Upper lobe of left lung (tissue), 6 donors: Measurements from ENCODE around the gene EML2. TPM values are rescaled to one million over a fixed set of nuclear protein-coding genes. Genes with fewer than 3 reads are reported as not detected.

ENCODE experiments used
- ATAC-seq, 2 donors: fragments of 200-7000 bp; cut with Tn5 transposase; one replicate each; pipeline ENCODE4 v1.9.1; 2022; ENCODE audit warnings: mild to moderate bottlenecking in 2 of 2, moderate library complexity in 2 of 2; ENCODE audit not compliant: low FRiP score in 2 of 2
- DNase-seq, 2 donors: peaks; one replicate each; pipeline ENCODE4 v3.0.0-alpha.2; 2019 to 2020
- H3K27ac ChIP-seq, 4 donors: fragments of 200-600 bp; sonication (generic); one replicate each; pipeline ENCODE4 v1.5.1; 2016 to 2019
- H3K27me3 ChIP-seq, 4 donors: fragments of 200-600 bp; sonication (generic); one replicate each; pipeline ENCODE4 v1.5.1; 2017 to 2019
- H3K36me3 ChIP-seq, 4 donors: fragments of 200-600 bp; sonication (generic); one replicate each; pipeline ENCODE4 v1.5.1; 2016 to 2019
- H3K4me1 ChIP-seq, 4 donors: fragments of 200-600 bp; sonication (generic); one replicate each; pipeline ENCODE4 v1.5.1; 2018 to 2019
- H3K4me3 ChIP-seq, 4 donors: fragments of 200-600 bp; sonication (generic); one replicate each; pipeline ENCODE4 v1.5.1; 2017 to 2019; ENCODE audit warnings: mild to moderate bottlenecking in 2 of 4, moderate library complexity in 1 of 4
- H3K9me3 ChIP-seq, 4 donors: fragments of 200-600 bp; sonication (generic); one replicate each; pipeline ENCODE4 v1.5.1; 2018 to 2019
- CTCF ChIP-seq, 6 experiments: fragments of 450-650 bp in 4 of 6; fragments of 200-600 bp in 2 of 6; sonication (generic) in 2 of 6; IDR thresholded peaks; one replicate each; pipeline ENCODE4 v1.5.1; 2016 to 2019; ENCODE audit warnings: antibody characterized with exemption in 6 of 6
- EP300 ChIP-seq, 4 donors: sonication (generic); formaldehyde crosslinking; IDR thresholded peaks; one replicate each; pipeline ENCODE4 v1.5.1; 2017; ENCODE audit warnings: antibody characterized with exemption in 4 of 4, control low read depth in 2 of 4
- POLR2A ChIP-seq, 4 donors: fragments of 450-650 bp; IDR thresholded peaks; one replicate each; pipeline ENCODE4 v1.5.1; 2016 to 2017; ENCODE audit warnings: antibody characterized with exemption in 4 of 4, mild to moderate bottlenecking in 2 of 4
- POLR2AphosphoS5 ChIP-seq, 2 donors: sonication (generic); formaldehyde crosslinking; IDR thresholded peaks; one replicate each; pipeline ENCODE4 v1.5.1; 2017; ENCODE audit warnings: antibody characterized with exemption in 2 of 2
- WGBS, 2 donors: methylation state at CpG; one replicate each; pipeline ENCODE4 v1.1.5; 2017 to 2018; 5-methylcytosine and 5-hydroxymethylcytosine counted together
- total RNA-seq, 6 donors: library from RNA; depleted of rRNA in 4 of 6; stranded (reverse); fragments of >200 nt in 4 of 6; gene quantifications; one replicate each; pipeline versions ENCODE4 v1.1.0 to v1.2.1, GENCODE V29; 2016 to 2021
- donor health status: DM: no; HTN: no; CAD: no; lungs with moderate emphysema.
- donor health status: DM: no; HTN: yes; CAD: no; lungs with severe emphysema.

EML2 gene
- total RNA-seq, 6 donors from 2014 or later, result 34.1 to 70.2 (median 48.2) TPM

DNA sequence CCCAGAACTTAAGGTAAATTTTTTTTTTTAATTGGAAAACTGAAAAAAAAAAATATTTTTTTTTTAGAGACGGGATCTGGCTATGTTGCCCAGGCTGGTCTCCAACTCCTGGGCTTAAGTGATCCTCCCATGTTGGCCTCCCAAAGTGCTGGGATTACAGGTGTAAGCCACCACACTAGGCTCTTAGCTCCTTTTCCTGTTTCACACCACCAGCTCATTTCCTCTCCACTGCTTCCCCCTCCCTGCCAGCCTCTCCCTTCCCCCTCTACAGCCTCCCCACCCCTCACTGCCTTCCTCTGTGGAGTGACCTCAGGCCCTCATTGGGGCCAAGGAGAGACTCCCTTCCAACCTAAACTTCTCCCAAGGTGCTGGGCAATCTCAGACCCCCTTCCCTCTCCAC, 24.6 kb upstream of the EML2 start:
- ATAC-seq (no peak), DNase-seq (no peak)
- H3K9me3 ChIP-seq, result no peaks in the 10 kb centered on the region
- no peak overlapping the region for H3K4me3 ChIP-seq
- no peak for TF ChIP-seq POLR2AphosphoS5 (IDR thresholded peaks at IDR 0.05)
- no peak for TF ChIP-seq CTCF (IDR thresholded peaks at IDR 0.05)
- no peak for TF ChIP-seq EP300 (IDR thresholded peaks at IDR 0.05)
- no peak for TF ChIP-seq POLR2A (IDR thresholded peaks at IDR 0.05)
- no peak overlapping the region for H3K27ac ChIP-seq
- H3K27me3 ChIP-seq, result peaks cover 0 to 14% (median 1%) of the 10 kb centered on the region in 4 donors
- H3K4me1 ChIP-seq, result peaks cover 10 to 14% (median 12%) of the 10 kb centered on the region in 4 donors
- 91 to 100% methylated on average over 1 of the region's 1 CpG for WGBS, 2 donors
- no peaks in the 10 kb centered on the region for H3K36me3 ChIP-seq

- DNase-seq, result no peak
- Histone ChIP-seq H3K4me3 (no peak overlapping the region), H3K36me3 (no peaks in the 10 kb centered on the region), H3K4me1 (no peaks in the 10 kb centered on the region), H3K27ac (no peak overlapping the region), H3K9me3 (no peaks in the 10 kb centered on the region), H3K27me3 (no peaks in the 10 kb centered on the region)
- no peak for ATAC-seq
- no peak for TF ChIP-seq POLR2A (IDR thresholded peaks at IDR 0.05)
- no peak for TF ChIP-seq CTCF (IDR thresholded peaks at IDR 0.05)
- TF ChIP-seq EP300 (IDR thresholded peaks at IDR 0.05), result no peak
- no peak for TF ChIP-seq POLR2AphosphoS5 (IDR thresholded peaks at IDR 0.05)
- 43 to 49% methylated on average over 7 to 8 of the region's 8 CpGs for WGBS, 2 donors
These were observed 21.4 kb upstream of the EML2 start for GRCh38 chr19:45660636-45661035.

- H3K27me3 ChIP-seq, result no peaks in the 10 kb centered on the region
- H3K9me3 ChIP-seq, result no peaks in the 10 kb centered on the region
- no peak for DNase-seq
- H3K27ac ChIP-seq, result no peak overlapping the region
- no peak overlapping the region for H3K4me3 ChIP-seq
- no peaks in the 10 kb centered on the region for H3K4me1 ChIP-seq
- WGBS, 2 donors, result 67 to 74% methylated on average over 6 of the region's 6 CpGs
- ATAC-seq, result peak in 1 of 2 donors; percentile 24
- TF ChIP-seq POLR2A (IDR thresholded peaks at IDR 0.05) (no peak), EP300 (IDR thresholded peaks at IDR 0.05) (no peak), POLR2AphosphoS5 (IDR thresholded peaks at IDR 0.05) (no peak), CTCF (IDR thresholded peaks at IDR 0.05) (no peak)
- H3K36me3 ChIP-seq, result no peaks in the 10 kb centered on the region
These were observed 20.0 kb upstream of the EML2 start for GRCh38 chr19:45659096-45659729.

DNA sequence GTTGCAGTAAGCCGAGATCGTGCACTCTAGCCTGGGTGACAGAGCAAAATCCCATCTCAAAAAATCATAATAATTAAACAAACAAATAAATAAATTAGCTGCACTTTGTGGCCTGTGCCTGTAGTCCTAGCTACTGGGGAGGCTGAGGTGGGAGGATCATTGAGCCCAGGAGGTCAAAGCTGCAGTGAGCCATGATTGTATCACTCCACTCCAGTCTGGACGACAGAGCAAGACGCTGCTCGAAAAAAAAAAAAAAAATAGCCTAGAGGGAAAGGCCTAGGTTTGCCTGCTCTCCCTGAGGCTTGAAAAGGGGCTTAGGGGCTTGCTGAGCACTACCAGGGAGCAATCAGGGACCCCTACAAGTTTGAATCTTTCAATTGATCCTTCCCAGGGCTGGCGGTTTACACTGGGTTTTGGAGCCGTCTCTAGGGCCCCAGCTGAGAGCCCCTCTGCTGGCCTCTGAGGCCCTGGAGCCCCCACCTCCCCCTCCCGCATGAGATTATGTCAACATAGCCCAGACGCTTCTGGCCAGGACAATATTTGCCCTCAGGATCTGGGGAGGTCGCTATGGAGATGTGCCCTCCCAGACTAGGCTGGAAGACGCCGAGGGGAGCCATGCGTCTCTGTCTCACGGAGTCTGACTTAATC, 18.4 kb upstream of the EML2 start:
- Histone ChIP-seq H3K27me3 (no peaks in the 10 kb centered on the region), H3K4me3 (no peak overlapping the region), H3K36me3 (no peaks in the 10 kb centered on the region), H3K4me1 (no peaks in the 10 kb centered on the region), H3K9me3 (no peaks in the 10 kb centered on the region), H3K27ac (no peak overlapping the region)
- 32 to 48% methylated on average over 14 of the region's 14 CpGs for WGBS, 2 donors
- DNase-seq (no peak), ATAC-seq (no peak)
- TF ChIP-seq POLR2AphosphoS5 (IDR thresholded peaks at IDR 0.05) (no peak), CTCF (IDR thresholded peaks at IDR 0.05) (no peak), EP300 (IDR thresholded peaks at IDR 0.05) (no peak), POLR2A (IDR thresholded peaks at IDR 0.05) (no peak)

GRCh38 chr19:45655073-45655472, 15.9 kb upstream of the EML2 start:
- WGBS, 2 donors, result 75 to 76% methylated on average over 3 of the region's 3 CpGs
- DNase-seq (no peak), ATAC-seq (no peak)
- H3K36me3 ChIP-seq, result no peaks in the 10 kb centered on the region
- H3K27ac ChIP-seq, result no peak overlapping the region
- no peaks in the 10 kb centered on the region for H3K9me3 ChIP-seq
- TF ChIP-seq POLR2A (IDR thresholded peaks at IDR 0.05), result no peak
- TF ChIP-seq EP300 (IDR thresholded peaks at IDR 0.05), result no peak
- no peak for TF ChIP-seq CTCF (IDR thresholded peaks at IDR 0.05)
- TF ChIP-seq POLR2AphosphoS5 (IDR thresholded peaks at IDR 0.05), result no peak
- no peak overlapping the region for H3K4me3 ChIP-seq
- H3K4me1 ChIP-seq, result no peaks in the 10 kb centered on the region
- H3K27me3 ChIP-seq, result no peaks in the 10 kb centered on the region
